Stimulated activated CD4-positive, alpha-beta T cell treated with anti-CD3 and anti-CD28 coated beads, Interleukin-15, amount 100 ng/mL, for 1 hour (primary cell): ENCODE results near the gene SLC4A8.
"Not testable (repeated sequence)": the region's sequence is repeated elsewhere in the genome, so short reads cannot be mapped to it uniquely, and the experiment has no call there.

Source experiments
- DNase-seq, 2 donors: peaks; one replicate each; pipeline ENCODE4 v3.0.0-alpha.2; 2020; ENCODE audit warnings: low read depth in 1 of 2, low spot score in 1 of 2

The SLC4A8 gene

GRCh38 chr12:51428256-51428655, 3.6 kb downstream of the SLC4A8 start:
- DNase-seq: no peak

- no peak for DNase-seq
These were observed 5.1 kb downstream of the SLC4A8 start for GRCh38 chr12:51429700-51430099.

GRCh38 chr12:51430196-51430895, 5.7 kb downstream of the SLC4A8 start:
- no peak for DNase-seq

- no peak for DNase-seq
These were observed 8.3 kb downstream of the SLC4A8 start for GRCh38 chr12:51432921-51433320.

- no peak for DNase-seq
These were observed 9.7 kb downstream of the SLC4A8 start for GRCh38 chr12:51434305-51434704.

- no peak for DNase-seq
These were observed 12.8 kb downstream of the SLC4A8 start for GRCh38 chr12:51437431-51437830.

GRCh38 chr12:51439330-51439729, 14.7 kb downstream of the SLC4A8 start:
- no peak for DNase-seq

GRCh38 chr12:51441583-51441982, 17.0 kb downstream of the SLC4A8 start:
- DNase-seq: no peak

- no peak for DNase-seq
These were observed 17.7 kb downstream of the SLC4A8 start for GRCh38 chr12:51442324-51442723.

- DNase-seq: no peak
These were observed 18.9 kb downstream of the SLC4A8 start for GRCh38 chr12:51443573-51443972.

GRCh38 chr12:51448618-51449256, 24.1 kb downstream of the SLC4A8 start:
- DNase-seq: no peak

- DNase-seq: no peak
These were observed 25.1 kb downstream of the SLC4A8 start for GRCh38 chr12:51449580-51450246.

GRCh38 chr12:51450333-51450732, 25.7 kb downstream of the SLC4A8 start:
- DNase-seq: no peak

- no peak for DNase-seq
These were observed 26.2 kb downstream of the SLC4A8 start for GRCh38 chr12:51450806-51451205.

GRCh38 chr12:51454016-51454415, 29.4 kb downstream of the SLC4A8 start:
- not testable (repeated sequence) for DNase-seq

GRCh38 chr12:51455050-51455449, 30.4 kb downstream of the SLC4A8 start:
- not testable (repeated sequence) for DNase-seq

- no peak for DNase-seq
These were observed 34.0 kb downstream of the SLC4A8 start for GRCh38 chr12:51458635-51459034.

GRCh38 chr12:51460519-51460918, 35.9 kb downstream of the SLC4A8 start:
- no peak for DNase-seq

- DNase-seq: no peak
These were observed 40.9 kb downstream of the SLC4A8 start for GRCh38 chr12:51465491-51465890.

- DNase-seq: no peak
These were observed 45.5 kb downstream of the SLC4A8 start for GRCh38 chr12:51470116-51470515.

GRCh38 chr12:51471111-51471864, 46.7 kb downstream of the SLC4A8 start:
- no peak for DNase-seq

- DNase-seq: no peak
These were observed 48.4 kb downstream of the SLC4A8 start for GRCh38 chr12:51472984-51473383.
